GM21515 (cell line): ENCODE results near the gene TSPOAP1.
"Not testable (repeated sequence)": the region's sequence is repeated elsewhere in the genome, so short reads cannot be mapped to it uniquely, and the experiment has no call there.

ENCODE experiments used
- ATAC-seq: cut with Tn5 transposase; IDR thresholded peaks from one replicate; pipeline ENCODE4 v1.9.1; 2021; ENCODE audit not compliant: unreplicated experiment

TSPOAP1 gene

DNA sequence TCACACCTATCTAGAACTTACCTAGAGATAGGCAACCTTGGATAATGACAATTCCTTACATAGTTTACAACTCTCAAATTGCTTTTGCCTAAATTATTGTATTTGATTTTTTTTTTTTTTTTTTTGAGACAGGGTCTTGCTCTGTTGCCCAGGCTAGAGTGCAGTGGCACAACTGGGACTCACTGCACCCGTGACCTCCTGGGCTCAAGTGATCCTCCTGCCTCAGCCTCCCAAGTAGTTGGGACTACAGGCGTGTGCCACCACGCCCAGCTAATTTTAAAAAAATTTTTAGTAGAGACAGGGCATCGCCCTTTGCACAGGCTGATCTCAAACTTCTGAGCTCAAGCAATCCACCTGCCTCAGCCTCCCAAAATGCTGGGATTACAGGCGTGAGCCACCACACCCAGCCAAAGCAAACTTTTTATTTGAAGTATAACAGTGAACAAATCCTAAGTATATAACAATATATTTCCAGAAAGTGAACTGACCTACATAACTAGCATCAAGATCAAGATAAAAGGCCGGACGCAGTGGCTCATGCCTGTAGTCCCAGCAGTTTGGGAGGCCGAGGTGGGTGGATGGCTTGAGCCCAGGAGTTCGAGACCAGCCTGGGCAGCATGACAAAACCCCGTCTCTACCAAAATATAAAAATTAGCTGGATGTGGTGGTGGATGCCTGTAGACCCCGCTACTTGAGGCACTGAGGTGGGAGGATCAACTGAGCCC, 12.7 kb upstream of the TSPOAP1 start:
- ATAC-seq, result not testable (repeated sequence)

DNA sequence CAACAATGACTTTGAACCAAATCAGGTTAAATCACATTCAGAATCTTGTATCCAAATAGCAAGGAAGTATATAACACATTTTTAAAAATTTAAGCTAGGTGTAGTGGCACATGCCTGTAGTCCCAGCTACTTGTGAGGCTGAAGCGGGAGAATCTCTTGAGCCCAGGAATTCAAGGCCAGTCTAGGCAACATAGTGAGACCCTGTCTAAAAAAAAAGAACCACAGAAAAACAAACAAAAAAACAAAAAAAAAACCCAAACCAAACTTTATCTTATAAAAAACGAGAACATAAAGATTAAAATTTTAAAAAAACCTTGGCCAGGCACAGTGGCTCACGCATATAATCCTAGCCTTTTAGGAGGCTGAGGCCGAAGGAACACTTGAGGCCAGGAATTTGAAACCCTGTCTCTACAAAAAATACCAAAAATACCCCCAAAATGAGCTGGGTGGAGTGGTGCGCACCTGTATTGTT, 11.8 kb upstream of the TSPOAP1 start:
- no peak for ATAC-seq

DNA sequence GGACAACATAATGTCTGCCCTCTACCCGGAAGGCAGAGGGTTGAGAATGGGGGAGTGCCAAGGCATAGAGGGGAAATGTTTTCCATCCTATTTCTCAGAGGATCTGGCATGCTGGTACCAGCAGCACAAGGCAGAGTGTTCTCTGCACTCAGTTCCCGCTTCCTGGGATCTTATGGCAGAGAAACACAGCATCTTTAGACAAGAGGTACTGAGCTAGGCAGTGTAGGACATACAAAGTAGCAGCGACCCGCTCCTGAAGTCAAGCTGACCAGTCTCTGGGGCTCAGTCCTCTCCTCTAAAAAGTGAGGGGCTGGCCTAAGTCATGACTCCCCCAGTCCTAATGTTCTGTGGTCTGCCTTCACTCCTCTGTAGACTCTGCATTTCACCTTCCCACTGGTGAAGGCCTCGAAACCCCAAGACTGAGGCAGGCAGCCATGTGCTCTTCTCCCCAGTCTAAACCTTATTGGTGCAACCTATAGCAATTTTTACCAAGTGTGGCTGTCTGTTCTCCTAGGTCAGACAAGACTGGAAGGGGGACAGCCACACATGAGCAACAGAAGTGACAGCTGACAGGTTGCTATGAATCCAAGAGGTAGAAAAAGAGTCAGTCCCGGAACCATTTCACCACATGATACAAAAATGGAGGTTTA, 11.3 kb upstream of the TSPOAP1 start:
- no peak for ATAC-seq

DNA sequence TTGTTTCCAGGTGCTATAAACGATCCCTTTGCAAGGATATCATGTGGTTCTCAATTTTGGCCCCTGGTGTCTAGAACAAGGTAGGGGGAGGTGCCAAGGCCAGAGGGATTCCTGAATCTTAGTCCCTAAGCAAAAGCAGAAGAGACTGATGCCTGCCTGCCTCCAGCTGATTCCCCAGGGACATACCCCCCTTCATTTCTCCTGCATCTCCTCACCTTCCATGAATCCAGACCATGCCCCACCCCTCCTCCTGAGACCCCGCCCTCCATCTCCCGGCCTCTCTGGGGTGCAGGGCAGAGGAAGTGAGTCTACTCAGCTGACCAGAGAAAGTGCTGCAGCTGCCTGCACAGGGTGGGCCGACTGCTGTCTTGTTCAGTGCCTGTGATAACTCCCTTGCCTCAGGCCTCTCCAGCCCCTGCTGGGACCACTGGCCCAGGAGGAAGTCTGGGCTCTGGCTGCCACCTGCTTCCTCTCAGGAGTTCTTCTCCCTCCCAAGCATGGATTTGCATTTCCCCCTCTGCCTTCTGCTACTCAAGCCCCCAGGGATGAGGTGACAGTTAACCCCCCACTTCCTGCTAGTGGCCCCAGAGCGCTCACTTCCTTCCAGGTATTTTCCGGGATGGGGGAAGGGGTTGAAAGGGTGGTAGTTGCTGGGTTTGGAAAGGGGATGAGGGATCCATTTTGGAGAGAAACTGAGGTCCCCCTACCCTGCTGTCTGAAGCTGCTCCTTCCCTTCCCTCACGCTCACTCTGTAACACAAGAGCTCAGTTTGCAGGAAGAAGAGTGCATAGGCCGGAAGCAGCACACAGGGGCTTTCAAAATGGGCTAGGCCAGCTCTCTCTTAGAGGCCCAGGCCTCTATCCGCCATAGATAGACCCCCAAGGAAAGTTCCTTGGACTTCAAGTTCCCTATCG, 10.5 kb upstream of the TSPOAP1 start:
- peak; percentile 24 for ATAC-seq

DNA sequence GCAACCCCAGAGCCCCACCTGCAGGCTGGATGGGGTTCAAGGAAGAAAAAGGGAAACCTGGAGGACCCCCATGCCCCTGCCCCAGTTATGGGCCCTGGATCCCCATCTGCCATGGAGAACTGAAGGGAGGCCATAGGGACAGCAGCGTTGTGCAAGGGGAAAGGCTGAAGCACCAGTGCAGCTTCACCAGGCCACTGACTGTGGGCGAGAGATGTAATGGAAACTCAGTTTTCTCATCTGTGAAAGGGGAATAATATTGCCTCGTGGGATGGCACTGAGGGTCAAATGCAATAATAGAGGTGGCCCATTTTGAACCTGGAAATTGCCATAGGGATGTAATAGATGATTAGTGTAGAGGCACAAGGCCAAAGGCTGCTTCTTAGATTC, 9.9 kb upstream of the TSPOAP1 start:
- no peak for ATAC-seq

DNA sequence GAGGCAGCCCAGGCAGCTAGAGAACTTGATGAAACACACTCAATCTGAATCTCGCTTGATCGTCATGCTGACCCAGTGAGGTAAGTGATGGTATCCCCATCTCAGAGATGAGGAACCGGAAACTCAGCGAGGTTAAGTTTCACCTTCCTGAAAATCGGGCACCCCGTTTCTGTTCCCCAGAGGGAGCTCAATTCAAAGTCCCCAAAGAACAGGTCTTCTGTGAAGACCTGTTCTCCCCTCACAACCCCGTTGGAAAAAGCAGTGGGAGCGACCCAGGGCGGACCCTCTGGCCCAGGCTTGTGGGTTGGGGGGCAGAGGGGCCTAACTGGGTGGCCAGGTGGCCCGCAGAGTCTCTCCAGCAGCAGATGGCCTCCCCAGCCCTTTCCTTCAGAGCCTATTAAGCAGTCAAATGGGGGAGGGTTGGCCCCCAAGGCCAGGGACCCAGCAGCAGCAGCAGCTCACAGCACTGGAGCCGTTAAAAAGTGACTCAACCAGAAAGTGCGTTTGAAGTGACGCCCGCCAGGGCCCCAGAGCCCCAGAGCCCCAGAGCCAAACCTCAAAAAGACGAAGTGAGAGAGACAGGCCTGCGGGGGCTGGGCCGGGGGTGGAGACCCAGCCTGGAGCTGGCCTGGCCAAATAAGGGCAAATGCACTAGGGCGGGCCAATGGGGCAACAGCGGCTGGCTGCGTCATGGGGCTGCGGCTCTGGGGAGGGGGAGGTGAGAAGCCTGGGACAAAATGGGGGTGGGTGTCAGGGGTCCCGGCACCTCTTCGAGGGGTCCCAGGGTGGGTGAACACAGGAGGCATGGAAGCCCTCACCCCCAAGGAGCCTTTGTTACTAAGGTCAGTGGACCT, 9.2 kb upstream of the TSPOAP1 start:
- peak; percentile 43 for ATAC-seq

DNA sequence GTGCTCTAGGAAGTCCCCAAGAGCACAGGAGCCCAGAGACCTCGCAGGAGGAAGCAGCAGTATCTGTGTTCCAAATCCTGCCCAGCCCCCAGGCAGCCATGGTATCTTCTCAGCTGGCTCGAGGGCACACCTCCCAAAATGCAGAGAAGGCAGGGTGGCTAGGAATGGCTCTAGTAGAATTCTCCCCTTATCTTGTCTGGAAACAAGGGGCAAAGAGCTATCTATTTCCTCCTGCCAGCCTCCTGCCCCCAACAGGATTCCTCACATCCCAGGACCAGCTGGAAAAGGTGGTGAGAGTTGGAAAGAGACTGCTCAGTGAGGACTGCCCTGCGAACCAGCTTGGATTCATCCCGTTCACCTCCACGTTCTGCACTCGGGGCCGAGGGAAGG, 8.6 kb upstream of the TSPOAP1 start:
- no peak for ATAC-seq

DNA sequence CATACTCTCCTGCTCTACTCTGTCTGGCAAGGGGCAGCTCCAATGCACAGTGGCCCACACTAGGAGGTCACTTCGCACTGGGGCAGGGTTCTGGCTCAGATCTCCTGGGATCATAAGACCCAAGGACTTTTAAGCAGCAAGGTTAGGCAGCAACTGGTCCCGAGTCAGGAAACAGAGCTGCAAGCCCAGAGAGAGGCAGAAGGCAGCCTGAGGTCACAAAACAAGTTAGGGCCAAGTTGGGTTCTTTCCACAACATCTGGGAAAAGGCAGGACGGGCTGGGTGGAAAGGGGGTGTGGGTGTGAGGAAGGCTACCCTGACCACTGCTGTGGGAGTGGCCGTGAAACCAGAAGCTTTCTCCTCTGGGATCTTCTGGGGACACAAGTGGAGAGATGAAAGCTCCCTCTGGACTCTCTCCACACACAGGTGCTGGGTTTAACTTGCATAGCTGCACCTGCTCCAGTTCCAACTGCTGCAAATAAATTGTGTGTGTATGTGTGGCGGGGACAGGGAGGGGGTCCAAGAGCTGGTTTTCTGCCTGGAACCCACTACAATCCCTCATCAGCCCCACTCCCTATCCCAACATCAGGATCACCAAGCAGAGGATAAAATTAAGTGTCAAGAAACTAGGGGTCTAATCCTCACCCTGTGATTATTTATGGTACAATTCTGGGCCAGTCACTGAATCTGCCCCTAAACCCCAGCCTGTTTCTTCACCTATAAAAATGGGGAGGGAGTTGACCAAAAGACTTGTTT, 8.0 kb upstream of the TSPOAP1 start:
- ATAC-seq, result no peak

DNA sequence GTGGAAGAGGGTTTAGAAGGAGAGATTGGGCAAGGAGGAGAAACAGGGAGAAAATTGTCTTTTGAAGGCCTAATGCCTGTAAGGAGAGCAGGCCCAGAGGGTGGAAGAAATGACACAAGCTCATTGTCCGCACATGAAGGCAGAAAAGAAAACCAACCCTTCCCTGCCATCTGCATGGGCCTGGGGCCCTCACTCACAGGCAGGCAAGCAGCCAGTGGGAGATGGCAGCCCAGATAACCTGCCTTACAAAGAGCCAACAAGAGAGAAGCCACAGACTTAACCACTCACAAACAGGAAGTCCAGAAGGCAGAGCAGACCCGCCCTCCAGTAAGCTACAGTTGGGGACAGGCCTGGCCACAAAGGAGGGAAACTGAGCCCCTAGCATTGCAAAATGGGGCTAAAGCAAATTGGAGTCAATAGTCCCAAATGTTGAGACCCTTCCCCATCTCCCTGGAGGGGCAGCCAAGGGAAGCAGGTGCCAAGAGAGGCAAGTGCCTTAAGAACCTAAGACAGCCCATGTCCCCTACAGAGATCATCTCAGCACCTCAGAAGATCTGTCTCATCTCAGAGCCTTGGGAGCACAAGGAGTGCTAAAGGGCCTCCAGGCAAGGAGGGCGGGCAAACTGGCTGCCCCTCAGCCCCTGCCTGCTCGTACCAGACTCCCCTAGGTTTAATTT, 7.3 kb upstream of the TSPOAP1 start:
- no peak for ATAC-seq

DNA sequence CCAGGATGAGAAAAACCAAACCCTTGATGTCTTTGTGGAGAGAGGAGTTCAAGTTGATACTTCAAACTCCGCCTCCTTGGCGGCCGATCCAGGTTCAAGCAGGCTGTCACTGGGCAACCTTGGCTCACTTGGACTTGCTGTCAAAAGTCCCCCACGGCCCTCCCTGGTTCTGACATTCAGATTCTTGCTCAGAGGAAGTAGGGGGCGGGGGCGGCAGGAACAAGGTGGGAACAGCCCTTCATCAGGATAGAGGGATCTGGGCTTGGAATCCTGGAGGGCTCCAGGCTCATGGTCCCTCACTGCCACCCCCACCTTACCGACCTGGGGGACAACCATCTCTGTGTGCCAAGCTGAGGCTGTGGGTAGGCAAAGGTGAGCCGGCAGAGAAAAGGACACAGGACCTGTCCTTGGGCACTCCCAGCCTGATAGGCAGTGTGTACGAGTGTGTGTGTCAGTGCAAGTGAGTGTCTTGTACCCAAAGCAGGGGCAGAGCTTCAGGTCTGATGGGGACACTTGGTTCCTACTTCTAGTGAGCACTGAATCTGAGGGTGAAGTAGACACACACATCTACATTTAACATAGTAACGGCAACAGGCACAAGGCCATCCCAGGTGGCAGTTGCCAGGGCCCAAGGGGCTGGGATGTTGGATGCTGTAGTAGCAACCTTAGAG, 6.6 kb upstream of the TSPOAP1 start:
- no peak for ATAC-seq

DNA sequence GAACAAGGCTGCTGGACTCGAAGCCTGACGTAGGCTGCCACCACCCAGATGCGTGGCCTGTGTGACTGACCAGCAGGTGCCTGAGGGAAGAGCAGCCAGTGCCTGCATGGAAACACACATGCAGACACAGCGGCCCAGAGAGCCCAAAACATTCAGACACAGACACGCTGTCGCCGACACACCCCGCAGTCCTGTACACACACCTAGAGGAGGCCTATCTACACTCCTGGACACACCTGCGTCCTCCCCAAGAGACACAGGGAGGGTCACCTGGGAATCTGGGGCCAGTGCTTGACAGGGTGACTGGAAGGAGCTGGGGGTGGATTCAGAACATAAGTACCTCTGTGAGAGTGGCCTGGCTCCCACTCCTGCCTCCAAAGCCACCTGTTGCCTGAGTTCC, 6.1 kb upstream of the TSPOAP1 start:
- ATAC-seq, result no peak

DNA sequence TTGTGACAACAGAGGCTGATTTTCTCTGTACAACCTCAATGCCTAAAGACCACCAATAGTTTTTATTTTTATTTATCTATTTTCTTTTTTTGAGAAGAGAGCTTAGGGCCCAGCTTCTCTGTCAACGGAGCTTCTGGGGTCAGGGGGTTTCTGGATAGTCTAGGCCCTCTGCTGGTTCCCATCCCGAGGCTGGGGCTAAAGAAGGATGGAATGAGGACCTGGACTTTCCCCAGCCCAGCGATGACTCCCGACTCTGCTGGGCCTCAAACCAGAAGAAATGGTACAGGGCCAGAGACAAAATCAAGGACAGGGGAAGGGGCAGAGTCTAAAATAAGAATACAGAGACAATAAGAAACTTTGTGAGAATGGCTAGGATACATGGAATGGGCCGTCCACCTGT, 5.7 kb upstream of the TSPOAP1 start:
- no peak for ATAC-seq

DNA sequence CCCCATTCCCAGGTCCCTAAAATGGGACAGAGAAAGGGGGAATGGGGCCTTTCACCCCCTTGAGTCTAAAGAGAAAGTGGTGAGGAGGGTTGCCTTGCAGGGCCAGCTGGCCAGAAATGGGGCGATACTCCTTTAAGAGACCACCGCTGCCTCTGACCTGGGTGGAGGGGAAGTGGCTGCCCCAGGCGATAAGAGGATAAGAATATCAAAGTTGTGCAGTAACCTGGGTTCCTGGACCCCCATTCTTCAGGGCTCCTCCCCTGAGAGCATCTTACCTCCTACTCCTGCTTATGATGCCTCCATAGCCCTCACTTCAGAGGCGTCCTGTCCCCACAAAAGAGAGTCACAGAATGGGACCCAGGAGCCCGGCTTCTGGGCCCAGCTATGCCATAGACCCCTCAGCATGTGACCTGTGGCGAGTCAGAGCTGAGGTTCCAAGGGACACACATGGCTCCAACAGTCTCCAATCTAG, 5.2 kb upstream of the TSPOAP1 start:
- no peak for ATAC-seq

DNA sequence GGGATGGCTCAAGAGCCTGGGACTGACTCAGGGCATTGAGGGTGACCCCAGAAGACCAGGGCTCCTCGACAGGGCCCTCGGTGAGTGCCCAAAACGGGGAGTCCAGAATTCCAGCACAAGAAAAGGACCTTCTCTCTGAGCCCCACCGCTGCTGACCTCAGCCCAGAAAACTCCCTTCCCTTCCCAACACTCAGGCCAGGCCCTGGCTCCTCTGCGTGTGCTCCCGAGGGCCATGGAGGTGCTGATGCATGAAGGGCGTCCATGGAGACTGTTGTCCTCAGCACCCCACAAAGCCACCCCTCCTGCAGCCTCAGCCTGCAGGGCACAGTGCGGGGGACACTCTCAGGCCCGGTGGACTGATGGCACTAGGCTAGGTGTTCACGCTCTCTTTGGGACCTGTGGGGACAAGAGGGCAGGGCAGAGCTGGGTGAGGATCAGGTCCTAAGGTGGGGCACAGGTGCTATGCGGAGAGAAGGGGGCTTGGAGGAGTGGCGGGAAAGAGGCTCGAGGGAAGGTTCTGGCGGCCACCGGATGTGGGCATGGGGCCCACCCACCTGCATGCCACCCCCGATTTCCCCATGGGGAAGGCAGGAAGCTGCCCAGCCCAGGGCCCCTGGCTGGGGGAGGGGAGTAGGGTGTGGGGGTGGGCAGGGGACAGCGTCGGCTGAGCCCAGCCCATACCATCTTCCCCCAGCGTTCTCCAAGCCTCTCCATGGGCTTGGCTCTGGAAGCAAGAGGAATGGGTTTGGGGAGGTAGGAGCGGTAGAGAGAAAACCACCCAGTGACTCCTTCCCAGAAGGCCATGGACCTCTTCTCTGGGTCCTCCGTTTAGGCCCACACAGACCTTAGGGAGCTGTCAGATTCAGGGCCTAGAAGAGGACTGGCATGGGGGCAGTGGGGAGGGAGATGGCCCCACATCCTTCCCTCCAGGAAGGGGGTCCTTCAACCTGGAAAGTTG, 4.5 kb upstream of the TSPOAP1 start:
- ATAC-seq, result no peak

DNA sequence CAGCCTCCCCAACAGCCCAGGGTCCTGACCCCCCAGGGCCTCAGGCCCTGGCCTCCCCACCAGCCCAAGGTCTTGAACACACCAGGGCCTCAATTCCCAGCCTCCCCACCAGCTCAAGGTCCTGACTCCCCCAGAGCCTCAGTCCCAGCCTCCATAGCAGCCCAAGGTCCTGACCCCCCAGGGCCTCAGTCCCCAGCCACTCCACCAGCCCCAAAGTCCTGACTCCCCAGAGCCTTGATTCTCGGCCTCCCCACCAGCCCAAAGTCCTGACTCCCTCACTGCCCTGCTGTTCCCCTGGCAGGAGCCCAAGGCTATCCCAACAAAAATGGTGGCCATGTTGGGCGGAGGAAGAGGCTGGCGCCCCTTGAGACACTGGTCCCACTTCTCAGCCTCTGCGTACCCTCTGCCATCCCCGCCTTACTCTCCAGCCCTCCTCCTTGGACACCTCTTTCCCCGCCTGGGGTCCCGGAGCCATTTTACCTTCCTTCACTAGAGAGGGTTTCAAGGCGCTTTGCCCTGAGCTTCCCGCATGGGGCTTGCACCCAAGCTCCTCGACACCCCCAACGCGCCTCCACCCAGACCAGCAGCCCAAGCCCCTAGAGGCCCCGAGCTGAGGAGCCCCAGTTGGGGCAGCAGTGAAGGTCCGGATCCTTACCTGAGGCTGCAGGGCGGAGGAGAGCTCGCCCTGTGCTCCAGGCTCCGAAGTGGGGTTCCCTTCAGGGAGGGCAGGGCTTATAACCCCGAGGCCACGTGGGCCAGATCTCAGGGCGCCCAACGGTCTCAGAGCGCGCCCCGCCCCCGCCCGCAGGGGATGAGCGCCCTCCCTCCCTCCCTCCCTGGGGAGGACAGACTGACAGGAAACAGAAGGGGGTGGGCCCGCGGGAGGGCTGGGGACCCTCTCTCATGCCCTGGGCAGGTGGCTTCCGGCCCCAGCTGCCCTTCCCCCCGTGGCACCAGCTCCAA, 3.5 kb upstream of the TSPOAP1 start:
- no peak for ATAC-seq

DNA sequence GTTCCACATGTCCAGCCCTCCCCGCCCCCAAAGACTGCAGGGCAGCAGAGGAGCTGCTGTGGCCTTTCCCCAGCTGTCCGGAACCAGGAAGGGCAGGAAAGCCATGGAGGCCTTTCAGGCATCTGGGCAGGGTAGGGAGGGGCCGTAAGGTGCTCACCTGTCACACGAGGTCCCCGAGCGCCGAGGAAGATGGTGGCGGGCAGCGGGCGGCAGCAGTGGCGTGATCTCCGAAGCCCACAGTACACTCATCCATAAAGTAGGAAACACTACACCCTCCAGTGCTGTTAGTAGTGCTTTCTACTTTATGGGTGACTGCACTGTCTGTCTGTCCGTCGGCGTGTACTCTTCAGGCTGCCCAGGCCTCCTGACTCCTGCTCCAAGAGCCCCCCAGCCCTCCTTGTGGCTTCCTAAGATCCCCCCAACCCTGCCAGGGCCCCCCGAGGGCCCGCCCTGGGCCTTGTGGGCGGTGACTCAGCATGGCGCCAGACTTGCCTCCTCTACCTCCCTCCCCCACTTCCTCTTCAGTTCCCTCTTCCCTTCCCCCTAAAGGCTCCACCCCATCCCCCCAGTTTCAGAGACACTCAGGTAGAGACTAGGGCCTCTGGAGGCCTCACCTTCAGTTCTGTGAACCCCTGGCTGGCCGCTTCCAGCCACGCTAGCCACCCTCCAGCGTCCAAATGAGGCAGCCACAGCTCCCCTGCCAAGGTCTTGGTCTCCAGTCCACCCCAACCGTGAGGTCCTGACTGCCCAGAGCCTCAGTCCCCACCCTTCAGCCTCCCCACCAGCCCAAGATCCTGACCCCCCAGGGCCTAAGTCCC, 2.6 kb upstream of the TSPOAP1 start:
- no peak for ATAC-seq
